ENCODE results near the gene NCOR1. TPM values are rescaled to one million over a fixed set of nuclear protein-coding genes. Genes with fewer than 3 reads are reported as not detected.

NCOR1 gene
- total and polyA plus RNA-seq, 9 of the 15 experiments (the other 6 are each of a cell fraction or from before 2014, with no cell fraction given), result 20.2 to 66.5 (median 50.9) TPM

GRCh38 chr17:16085066-16085699 is 130.2 kb downstream of the NCOR1 start (continued):
- TF ChIP-seq ZBTB8A (IDR thresholded peaks at IDR 0.05; ENCODE audit: partially characterized antibody), result no peak

GRCh38 chr17:16083223-16083622 is 132.1 kb downstream of the NCOR1 start:
- no peak overlapping the region for H3K9ac ChIP-seq (ENCODE audit: insufficient read depth in 1 of 2, low read depth in 2 of 2, low read length in 2 of 2)
- H3K9me3 ChIP-seq (replicated peaks; ENCODE audit: control insufficient read depth, insufficient read depth, low read depth, low read length), result no peaks in the 10 kb centered on the region
- H3K4me3 ChIP-seq, result no peak overlapping the region
- no peaks in the 10 kb centered on the region; a peak in 2 of 5 replicates for H3K4me1 ChIP-seq (replicated peaks in 1 of 2; ENCODE audit: control insufficient read depth in 2 of 2, insufficient read depth in 2 of 2, low read length in 2 of 2)
- no peak for TF ChIP-seq POLR3A (IDR thresholded peaks at IDR 0.05; ENCODE audit: borderline replicate concordance, extremely low read depth, insufficient read depth, insufficient read length)
- TF ChIP-seq ZNF24 (IDR thresholded peaks at IDR 0.05), result no peak
- no peak for TF ChIP-seq TCF3 (CRISPR knock-in tag; IDR thresholded peaks at IDR 0.05)
- TF ChIP-seq NR2C1 (IDR thresholded peaks at IDR 0.05), result no peak
- TF ChIP-seq NR2C1 (tag; IDR thresholded peaks at IDR 0.05), result no peak
- no peak for TF ChIP-seq FOXO4 (CRISPR knock-in tag; IDR thresholded peaks at IDR 0.05)
- no peak for TF ChIP-seq STAT6 (CRISPR knock-in tag; IDR thresholded peaks at IDR 0.05)
- BruUV-seq (replicated peaks), result no TSS peak
- intact Hi-C loops (cut with micrococcal nuclease), result no loop called here
- DNase-seq (ENCODE audit: extremely low read depth in 1 of 4, low spot score in 3 of 4), result no peak
- ChIA-PET POLR2A (no interaction called here), CTCF (ENCODE audit: low intra/inter-chr PET ratio) (no interaction called here)
- no peaks in the 10 kb centered on the region for H3K9me1 ChIP-seq (ENCODE audit: control insufficient read depth, insufficient read depth, low read length)
- no peak for ATAC-seq
- no peak for FAIRE-seq
- H2AFZ ChIP-seq (ENCODE audit: low read depth, low read length), result no peak overlapping the region
- H3K79me2 ChIP-seq (ENCODE audit: control insufficient read depth, insufficient read depth, low read length), result no peaks in the 10 kb centered on the region; the same call in 2 of the 3 replicates
- no peak overlapping the region for H3K27ac ChIP-seq (ENCODE audit: extremely low read depth, low read depth, low read length)
- no peaks in the 10 kb centered on the region for H3K27me3 ChIP-seq (ENCODE audit: control insufficient read depth in 2 of 2, insufficient read depth in 2 of 2, low read length in 2 of 2)
- H4K20me1 ChIP-seq (replicated peaks; ENCODE audit: control insufficient read depth, insufficient read depth, low read length), result no peaks in the 10 kb centered on the region
- H3K4me2 ChIP-seq (ENCODE audit: insufficient read depth, low read length), result no peak overlapping the region
- in situ Hi-C loops (cut with MboI), result no loop called here
- WGBS (ENCODE audit: insufficient coverage, low coverage, missing lambda C conversion rate), result 87% methylated on average over 3 of the region's 3 CpGs
- H3K36me3 ChIP-seq (ENCODE audit: control insufficient read depth, insufficient read depth, low read length), result peaks cover 51% of the 10 kb centered on the region; the same call in 2 of the 3 replicates
